Heart right ventricle (tissue), 16 donors: ENCODE data around the gene INCENP. TPM values are rescaled to one million over a fixed set of nuclear protein-coding genes. Genes with fewer than 3 reads are reported as not detected.

Experiments used
- ATAC-seq, 8 donors: fragments of 200-7000 bp; cut with Tn5 transposase; one replicate each; pipeline ENCODE4 v1.9.1; 2020; ENCODE audit warnings: mild to moderate bottlenecking in 8 of 8, moderate library complexity in 8 of 8, moderate number of reproducible peaks in 1 of 8
- DNase-seq, 2 donors: peaks; one replicate each; pipeline ENCODE4 v3.0.0-alpha.2; 2020
- H3K27ac ChIP-seq, 10 donors: fragments of 200-600 bp; sonication (generic) in 2 of 10; one replicate each; pipeline versions ENCODE4 v1.5.0 to v1.8.0; 2020 to 2022; ENCODE audit warnings: mild to moderate bottlenecking in 3 of 10
- H3K27me3 ChIP-seq, 7 donors: fragments of 200-600 bp; one replicate each; pipeline ENCODE4 v1.8.0; 2021 to 2022; ENCODE audit warnings: mild to moderate bottlenecking in 2 of 7
- H3K36me3 ChIP-seq, 9 donors: fragments of 200-600 bp; sonication (generic) in 1 of 9; one replicate each; pipeline versions ENCODE4 v1.5.0 to v1.8.0; 2020 to 2022; ENCODE audit warnings: mild to moderate bottlenecking in 2 of 9
- H3K4me1 ChIP-seq, 9 donors: fragments of 200-600 bp; sonication (generic) in 1 of 9; one replicate each; pipeline versions ENCODE4 v1.5.0 to v1.8.0; 2020 to 2022; ENCODE audit warnings: mild to moderate bottlenecking in 4 of 9
- H3K4me3 ChIP-seq, 10 donors: fragments of 200-600 bp; sonication (generic) in 2 of 10; one replicate each; pipeline versions ENCODE4 v1.5.0 to v1.8.0; 2020 to 2022; ENCODE audit warnings: mild to moderate bottlenecking in 7 of 10, moderate library complexity in 2 of 10
- H3K9me3 ChIP-seq, 11 donors: fragments of 200-600 bp in 10 of 11; sonication (generic) in 2 of 11; one replicate each; pipeline versions ENCODE4 v1.5.0 to v1.8.0; 2013 to 2022; ENCODE audit warnings: mild to moderate bottlenecking in 2 of 11, control low read depth in 1 of 11, moderate library complexity in 1 of 11
- WGBS, 2 donors: extraction: QIAGEN DNeasy Blood & Tissue Kit; methylation state at CpG; one replicate each; pipeline ENCODE4 v1.1.7; 2013; ENCODE audit warnings: inconsistent platforms in 1 of 2; 5-methylcytosine and 5-hydroxymethylcytosine counted together
- intact Hi-C, 10 donors: fragments of 100-400 bp; cut with DNase I; formaldehyde crosslinking; loops; one replicate each; pipeline versions ENCODE4 v1.11.1 to v1.14.2; 2022
- polyA plus RNA-seq, 2 donors: library from polyadenylated mRNA; stranded (reverse); fragments of 200-250 nt; gene quantifications; one replicate each; pipeline ENCODE4 v1.2.3, GENCODE V29; 2013
- total RNA-seq, 10 donors: library from RNA; stranded (reverse); fragmentation: NEBNext Ultra II Directional in 3 of 10; extraction: Animal tissue kit (Norgen Biotek cat#: 25700) in 3 of 10; gene quantifications; one replicate each; pipeline versions ENCODE4 v1.2.1 to v1.2.4, GENCODE V29; 2021 to 2023
- TF ChIP-seq, protein P1 (sequence below), 9 donors: fragments of 200-600 bp; sonication (generic) in 2 of 9; IDR thresholded peaks; one replicate each; pipeline versions ENCODE4 v1.5.0 to v1.8.0; 2021 to 2022; ENCODE audit warnings: antibody characterized with exemption in 9 of 9, mild to moderate bottlenecking in 5 of 9, moderate library complexity in 1 of 9
- donor health status: Arrhythmogenic right ventricular cardiomyopathy.
- donor health status: ischemic (EF 13 %, LVEDD 7.1; RV severe dilation, severe dysfunction).
- donor health status: healthy with polysubstance abuse.
- donor health status: DM: no; HTN: yes; CAD: no.
- donor health status: DM: no; HTN: no; CAD: no.
- donor health status: ischemic (EF 25% LVEDD 6.9; RV normal size, moderate dysfunction).
- donor health status: ischemic (EF 25% LVEDD 5.7; RV mildly dilated, moderate dysfunction).
- donor health status: healthy.
- donor health status: DM: yes; HTN: yes; CAD: no.
- donor health status: Ischemic cardiomyopathy.
- donor health status: ischemic (EF 35%, LVEDD 5.7; RV mildly dilated, moderate dysfunction).
- donor health status: nonischemic (EF 11% LVEDD 7.7; RV severe dilation, severe dysfunction).
- donor health status: DM: yes; HTN: yes; CAD: no.
- donor health status: PGD.
- donor health status: ischemic (EF 29% LVEDD 5.4; RV normal size, mild dysfunction).
- donor health status: nonischemic (EF 23%, LVEDD 6.1; RV moderate dilation, normal function).

Gene INCENP
- total and polyA plus RNA-seq, 12 donors = 2.1 to 20.0 (median 12.3) TPM

DNA sequence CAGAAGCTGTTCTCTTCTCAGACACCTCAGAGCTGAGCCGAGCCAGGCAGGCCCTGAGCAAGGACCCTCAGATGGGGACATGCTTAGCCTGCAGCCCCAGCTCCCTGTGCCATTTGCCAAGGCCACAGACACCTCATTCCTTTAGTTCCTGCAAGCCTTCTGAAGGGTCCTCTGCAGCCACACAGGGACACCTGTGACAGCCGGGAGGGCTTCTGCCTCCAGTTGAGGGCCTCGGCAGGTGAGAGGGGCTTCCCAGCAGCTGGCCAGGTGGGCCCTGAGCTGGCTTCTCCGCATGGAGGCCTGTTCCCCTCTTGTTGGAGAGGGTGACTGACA lies 18.2 kb downstream of the INCENP start:
- Histone ChIP-seq H3K27ac (no peak overlapping the region), H3K4me3 (no peak overlapping the region), H3K27me3 (no peaks in the 10 kb centered on the region), H3K9me3 (no peaks in the 10 kb centered on the region), H3K4me1 (peaks cover 0 to 3% (median 0%) of the 10 kb centered on the region in 9 donors), H3K36me3 (peaks cover 0 to 99% (median 16%) of the 10 kb centered on the region in 9 donors)
- ATAC-seq = no peak
- DNase-seq = no peak
- WGBS, 2 donors = 94 to 99% methylated on average over 4 of the region's 4 CpGs
- intact Hi-C loops = no loop called here
- TF ChIP-seq, protein P1, sequence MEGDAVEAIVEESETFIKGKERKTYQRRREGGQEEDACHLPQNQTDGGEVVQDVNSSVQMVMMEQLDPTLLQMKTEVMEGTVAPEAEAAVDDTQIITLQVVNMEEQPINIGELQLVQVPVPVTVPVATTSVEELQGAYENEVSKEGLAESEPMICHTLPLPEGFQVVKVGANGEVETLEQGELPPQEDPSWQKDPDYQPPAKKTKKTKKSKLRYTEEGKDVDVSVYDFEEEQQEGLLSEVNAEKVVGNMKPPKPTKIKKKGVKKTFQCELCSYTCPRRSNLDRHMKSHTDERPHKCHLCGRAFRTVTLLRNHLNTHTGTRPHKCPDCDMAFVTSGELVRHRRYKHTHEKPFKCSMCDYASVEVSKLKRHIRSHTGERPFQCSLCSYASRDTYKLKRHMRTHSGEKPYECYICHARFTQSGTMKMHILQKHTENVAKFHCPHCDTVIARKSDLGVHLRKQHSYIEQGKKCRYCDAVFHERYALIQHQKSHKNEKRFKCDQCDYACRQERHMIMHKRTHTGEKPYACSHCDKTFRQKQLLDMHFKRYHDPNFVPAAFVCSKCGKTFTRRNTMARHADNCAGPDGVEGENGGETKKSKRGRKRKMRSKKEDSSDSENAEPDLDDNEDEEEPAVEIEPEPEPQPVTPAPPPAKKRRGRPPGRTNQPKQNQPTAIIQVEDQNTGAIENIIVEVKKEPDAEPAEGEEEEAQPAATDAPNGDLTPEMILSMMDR (IDR thresholded peaks at IDR 0.05) = no peak

DNA sequence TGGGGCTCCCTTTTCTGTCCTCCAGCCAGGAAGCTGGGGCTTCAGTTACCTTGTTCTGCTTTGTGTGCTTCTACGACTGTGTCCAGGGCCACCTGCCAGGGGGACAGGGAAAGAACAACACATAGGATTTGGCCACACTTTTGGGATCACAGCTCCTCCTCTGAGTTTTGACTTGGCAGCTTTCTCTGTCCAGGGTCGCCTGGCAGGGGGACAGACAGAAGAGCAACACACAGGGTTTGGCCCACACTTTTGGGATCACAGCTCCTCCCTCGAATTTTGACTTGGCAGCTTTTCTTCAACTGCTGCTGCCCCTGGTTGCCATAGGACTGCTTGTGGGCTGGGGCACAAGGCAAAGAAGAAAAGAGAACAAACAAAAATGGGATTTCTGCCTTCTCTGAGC lies 19.1 kb downstream of the INCENP start:
- DNase-seq = no peak
- Histone ChIP-seq H3K4me3 (no peak overlapping the region), H3K36me3 (peaks cover 0 to 99% (median 19%) of the 10 kb centered on the region in 9 donors), H3K9me3 (no peaks in the 10 kb centered on the region), H3K4me1 (peaks cover 0 to 3% (median 0%) of the 10 kb centered on the region in 9 donors), H3K27ac (no peak overlapping the region), H3K27me3 (no peaks in the 10 kb centered on the region)
- no peak for ATAC-seq
- TF ChIP-seq, protein P1 (IDR thresholded peaks at IDR 0.05) = no peak
- intact Hi-C loops = no loop called here
- 38 to 42% methylated on average over 3 of the region's 3 CpGs for WGBS, 2 donors

DNA sequence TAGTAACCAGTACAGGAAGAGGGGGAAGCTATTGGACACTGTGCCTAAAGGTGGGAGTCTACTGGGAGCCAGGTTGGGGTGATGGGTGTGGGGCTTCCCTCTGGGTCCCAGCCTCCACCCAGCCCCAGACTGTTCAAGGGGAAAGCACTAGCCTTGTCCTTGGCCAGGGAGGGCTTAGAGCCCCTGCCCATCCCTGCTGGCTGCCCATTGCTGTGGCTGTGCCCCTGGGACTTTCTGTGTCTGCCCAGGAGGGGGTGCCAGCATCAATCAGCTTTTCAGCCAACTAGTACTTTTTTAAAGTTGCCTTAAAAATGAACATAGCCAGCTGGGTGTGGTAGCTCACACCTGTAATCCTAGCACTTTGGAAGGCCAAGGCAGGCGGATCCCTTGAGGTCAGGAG lies 19.9 kb downstream of the INCENP start:
- Histone ChIP-seq H3K4me3 (no peak overlapping the region), H3K27ac (no peak overlapping the region), H3K27me3 (no peaks in the 10 kb centered on the region), H3K36me3 (peaks cover 0 to 99% (median 19%) of the 10 kb centered on the region in 9 donors), H3K4me1 (peaks cover 0 to 3% (median 0%) of the 10 kb centered on the region in 9 donors), H3K9me3 (no peaks in the 10 kb centered on the region)
- DNase-seq = no peak
- no peak for ATAC-seq
- TF ChIP-seq, protein P1 (IDR thresholded peaks at IDR 0.05) = no peak
- 95 to 100% methylated on average over 1 of the region's 1 CpG for WGBS, 2 donors
- intact Hi-C loops = no loop called here

DNA sequence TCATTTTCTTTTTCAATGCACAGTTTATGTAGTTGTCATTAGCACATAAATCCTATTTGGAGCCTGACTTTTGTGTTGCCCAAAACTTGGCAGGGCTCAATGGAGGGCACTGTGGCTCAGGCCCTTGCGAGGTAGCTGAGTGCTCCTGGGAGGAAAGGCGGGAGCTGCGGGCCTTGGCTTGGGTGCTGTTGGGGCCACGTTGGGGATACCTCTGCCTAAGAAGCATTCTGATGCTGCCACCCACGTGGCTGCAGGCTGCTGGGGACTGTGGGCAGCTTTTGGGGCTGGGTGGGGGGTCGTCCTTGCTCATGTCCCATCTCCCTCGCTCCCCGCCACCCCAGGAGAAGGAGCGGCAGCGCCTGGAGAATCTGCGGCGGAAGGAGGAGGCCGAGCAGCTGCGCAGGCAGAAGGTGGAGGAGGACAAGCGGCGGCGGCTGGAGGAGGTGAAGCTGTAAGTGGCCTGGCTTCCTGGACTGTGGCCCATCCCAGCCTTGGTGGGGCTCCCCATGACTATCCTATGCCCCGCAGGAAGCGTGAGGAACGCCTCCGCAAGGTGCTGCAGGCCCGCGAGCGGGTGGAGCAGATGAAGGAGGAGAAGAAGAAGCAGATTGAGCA lies 20.9 kb downstream of the INCENP start:
- Histone ChIP-seq H3K27me3 (no peaks in the 10 kb centered on the region), H3K4me1 (peaks cover 0 to 3% (median 0%) of the 10 kb centered on the region in 9 donors), H3K4me3 (no peak overlapping the region), H3K9me3 (no peaks in the 10 kb centered on the region), H3K36me3 (peaks cover 0 to 99% (median 23%) of the 10 kb centered on the region in 9 donors), H3K27ac (no peak overlapping the region)
- WGBS, 2 donors = 96 to 97% methylated on average over 24 of the region's 24 CpGs
- intact Hi-C loops = no loop called here
- TF ChIP-seq, protein P1 (IDR thresholded peaks at IDR 0.05) = no peak
- DNase-seq (no peak), ATAC-seq (no peak)
